CD4-positive, CD25-positive, alpha-beta regulatory T cell (primary cell): ENCODE results near the gene TCOF1. TPM values are rescaled to one million over a fixed set of nuclear protein-coding genes. Genes with fewer than 3 reads are reported as not detected.

Experiments used
- ATAC-seq, 2 donors: fragments of 150-1000 bp; cut with Tn5 transposase; one replicate each; pipeline ENCODE4 v1.10.0; 2021; ENCODE audit warnings: low read depth in 2 of 2, moderate number of reproducible peaks in 2 of 2, moderate library complexity in 1 of 2
- DNase-seq, 3 donors: peaks; one replicate each; pipeline versions ENCODE4 v3.0.0 to v3.0.0-alpha.2; 2012 to 2022; ENCODE audit warnings: mixed read lengths in 1 of 3
- H3K27ac ChIP-seq: one replicate; pipeline ENCODE4 v1.7.0; 2013; ENCODE audit warnings: mild to moderate bottlenecking, low read length; ENCODE audit not compliant: insufficient read depth, poor library complexity, severe bottlenecking
- H3K27me3 ChIP-seq: one replicate; pipeline ENCODE4 v1.7.0; 2013; ENCODE audit warnings: low read length; ENCODE audit not compliant: control insufficient read depth, insufficient read depth
- H3K36me3 ChIP-seq: one replicate; pipeline ENCODE4 v1.7.0; 2013; ENCODE audit warnings: mild to moderate bottlenecking, low read length, moderate library complexity; ENCODE audit not compliant: control insufficient read depth, insufficient read depth
- H3K4me1 ChIP-seq: 2 replicates; pipeline ENCODE4 v1.7.0; 2013; ENCODE audit warnings: mild to moderate bottlenecking, low read length; ENCODE audit not compliant: insufficient read depth, control insufficient read depth, poor library complexity, severe bottlenecking
- H3K4me3 ChIP-seq: one replicate; pipeline ENCODE4 v1.7.0; 2013; ENCODE audit warnings: low read depth, mild to moderate bottlenecking, low read length, moderate library complexity
- H3K9me3 ChIP-seq, 2 experiments: 1 replicate in 1 of 2; 2 replicates in 1 of 2; pipeline ENCODE4 v1.7.0; 2013; ENCODE audit warnings: low read length in 2 of 2, mild to moderate bottlenecking in 1 of 2, moderate library complexity in 1 of 2; ENCODE audit not compliant: control insufficient read depth in 2 of 2
- H3K27ac Mint-ChIP-seq, 3 donors: one replicate each; pipeline ENCODE4 v1.8.0; 2020 to 2022; ENCODE audit warnings: mild to moderate bottlenecking in 3 of 3, mixed read lengths in 3 of 3, moderate library complexity in 2 of 3
- H3K27me3 Mint-ChIP-seq: one replicate; pipeline ENCODE4 v1.8.0; 2022; ENCODE audit warnings: mild to moderate bottlenecking, mixed read lengths
- H3K36me3 Mint-ChIP-seq: one replicate; pipeline ENCODE4 v1.8.0; 2020; ENCODE audit warnings: mixed read lengths
- H3K4me1 Mint-ChIP-seq, 4 donors: one replicate each; pipeline ENCODE4 v1.8.0; 2020 to 2022; ENCODE audit warnings: mixed read lengths in 4 of 4, mild to moderate bottlenecking in 1 of 4
- H3K4me3 Mint-ChIP-seq, 4 donors: one replicate each; pipeline ENCODE4 v1.8.0; 2020 to 2022; ENCODE audit warnings: mild to moderate bottlenecking in 4 of 4, mixed read lengths in 4 of 4, moderate library complexity in 3 of 4
- H3K9me3 Mint-ChIP-seq, 7 donors: one replicate each; pipeline ENCODE4 v1.8.0; 2020 to 2022; ENCODE audit warnings: mixed read lengths in 7 of 7, mild to moderate bottlenecking in 3 of 7, moderate library complexity in 2 of 7
- polyA plus RNA-seq, 4 donors: library from polyadenylated mRNA; unstranded; fragments of 300-500 nt; fragmentation: Illumina TruSeq; gene quantifications; one replicate each; pipeline ENCODE4 v1.2.3, GENCODE V29; 2021
- total RNA-seq: library from RNA; stranded (reverse); gene quantifications from one replicate; pipeline ENCODE4 v1.2.3, GENCODE V29; 2022

The TCOF1 gene
- total and polyA plus RNA-seq, 5 donors from 2014 or later = 2.7 to 58.3 (median 3.9) TPM

- DNase-seq = no peak
- Histone ChIP-seq H3K27ac (no peak overlapping the region), H3K27me3 (no peaks in the 10 kb centered on the region), H3K9me3 (no peaks in the 10 kb centered on the region), H3K4me1 (no peaks in the 10 kb centered on the region), H3K4me3 (no peak overlapping the region), H3K36me3 (peaks cover 94% of the 10 kb centered on the region)
- H3K36me3 Mint-ChIP-seq = peaks cover 54% of the 10 kb centered on the region
- no peak for ATAC-seq
- peaks cover 0 to 5% (median 2%) of the 10 kb centered on the region in 4 donors for H3K4me1 Mint-ChIP-seq
- H3K27me3 Mint-ChIP-seq = no peaks in the 10 kb centered on the region
- no peak overlapping the region for H3K27ac Mint-ChIP-seq
- H3K9me3 Mint-ChIP-seq = peaks cover 0 to 2% (median 0%) of the 10 kb centered on the region in 7 donors
- no peak overlapping the region for H3K4me3 Mint-ChIP-seq
Observed at GRCh38 chr5:150374651-150375050, 17.2 kb downstream of the TCOF1 start.

DNA sequence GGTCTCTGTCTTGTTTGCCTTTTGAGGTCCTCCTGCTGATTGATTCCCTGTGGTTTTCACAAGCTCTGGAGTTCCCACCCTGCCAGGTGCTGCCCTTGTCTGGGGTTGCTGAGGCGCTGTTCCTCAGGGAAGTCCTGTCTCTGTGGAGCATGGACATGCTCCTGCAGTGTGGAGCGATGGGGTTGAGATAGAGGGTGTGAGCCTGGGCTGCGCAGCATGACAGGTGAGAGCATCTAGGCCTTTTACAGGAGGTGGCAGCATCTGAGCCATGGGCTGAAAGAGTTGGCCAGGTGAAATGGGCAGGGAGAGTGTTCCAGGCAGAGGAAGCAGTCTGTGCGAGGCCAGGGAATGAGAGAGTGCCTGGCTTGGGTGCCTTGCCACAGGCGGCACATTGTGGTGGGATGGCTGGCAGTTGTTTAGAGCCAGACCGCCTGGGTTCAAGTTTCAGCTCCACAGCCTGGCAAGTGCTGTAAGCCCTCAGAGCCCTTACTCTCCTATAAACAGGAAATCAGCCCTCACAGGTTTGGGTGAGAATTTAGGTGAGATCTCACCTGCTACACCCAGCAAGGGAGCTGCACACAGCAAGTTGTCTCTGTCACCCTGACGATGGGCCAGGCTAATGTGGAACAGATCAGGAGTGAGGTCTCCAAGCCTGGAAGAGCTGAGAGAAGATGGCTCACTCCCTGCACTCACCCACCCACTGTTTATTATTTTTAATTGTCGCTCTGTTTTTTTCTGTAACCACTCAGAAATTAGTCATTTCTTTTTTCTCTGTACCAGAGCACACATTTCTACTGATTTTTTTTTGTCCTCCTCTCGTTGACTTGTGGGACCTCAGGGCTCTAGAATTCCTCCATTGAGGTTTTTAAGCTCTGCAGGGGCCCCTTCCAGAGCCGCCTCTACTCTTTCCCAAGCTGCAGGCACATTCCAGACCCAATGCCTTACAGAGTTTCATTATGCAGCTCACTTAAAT is 19.6 kb downstream of the TCOF1 start:
- H3K9me3 ChIP-seq = no peaks in the 10 kb centered on the region
- H3K4me3 ChIP-seq = no peak overlapping the region
- no peaks in the 10 kb centered on the region for H3K27me3 ChIP-seq
- no peaks in the 10 kb centered on the region for H3K4me1 ChIP-seq
- Mint-ChIP-seq H3K27ac (peak overlapping the region; percentile 78 to 87 (median 86)), H3K36me3 (peaks cover 46% of the 10 kb centered on the region), H3K9me3 (no peaks in the 10 kb centered on the region), H3K27me3 (no peaks in the 10 kb centered on the region), H3K4me3 (no peak overlapping the region), H3K4me1 (peaks cover 0 to 5% (median 2%) of the 10 kb centered on the region in 4 donors)
- peaks cover 97% of the 10 kb centered on the region for H3K36me3 ChIP-seq
- no peak overlapping the region for H3K27ac ChIP-seq
- ATAC-seq (no peak), DNase-seq (no peak)

DNA sequence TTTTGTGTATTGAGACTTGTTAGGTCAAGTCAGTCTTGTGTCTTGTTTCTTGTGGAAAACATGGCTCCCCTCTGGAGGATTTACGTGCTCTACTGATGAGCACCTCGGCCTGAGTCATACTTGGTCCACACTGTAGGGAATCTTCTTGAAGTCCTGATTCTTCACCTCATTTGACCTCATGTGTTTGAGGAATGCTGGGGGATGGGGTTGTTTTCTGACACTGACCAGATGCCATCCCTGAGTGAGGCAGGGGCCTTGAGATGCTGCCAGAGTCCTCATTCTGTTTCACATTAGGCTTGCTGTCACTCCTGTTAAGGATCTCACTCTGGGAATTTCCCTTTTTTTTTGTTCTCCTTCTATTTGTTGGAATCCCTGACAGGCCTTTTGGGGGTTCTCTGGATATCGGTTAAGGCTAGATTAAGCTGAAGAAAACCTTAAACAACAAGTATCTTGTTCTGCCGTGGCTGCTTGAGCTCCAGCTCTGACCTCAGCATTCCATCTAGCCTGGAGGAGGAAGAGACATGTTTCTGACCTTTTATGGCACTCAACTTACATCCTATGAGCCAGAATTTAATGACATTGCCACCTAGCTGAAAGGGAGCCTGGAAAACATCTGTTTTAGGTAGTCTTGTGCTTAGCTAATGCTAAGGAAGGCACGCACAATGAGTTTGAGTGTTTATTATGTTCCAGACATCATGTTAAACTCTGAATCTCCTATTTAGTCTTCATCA is 20.6 kb downstream of the TCOF1 start:
- Mint-ChIP-seq H3K9me3 (no peaks in the 10 kb centered on the region), H3K27me3 (no peaks in the 10 kb centered on the region), H3K4me1 (peaks cover 0 to 5% (median 2%) of the 10 kb centered on the region in 4 donors), H3K36me3 (peaks cover 38% of the 10 kb centered on the region), H3K4me3 (no peak overlapping the region), H3K27ac (peak overlapping the region in 2 of 3 donors; percentile 55 to 86)
- H3K27me3 ChIP-seq = no peaks in the 10 kb centered on the region
- no peak overlapping the region for H3K4me3 ChIP-seq
- H3K36me3 ChIP-seq = peaks cover 95% of the 10 kb centered on the region
- DNase-seq (no peak), ATAC-seq (no peak)
- H3K27ac ChIP-seq = no peak overlapping the region
- H3K9me3 ChIP-seq = no peaks in the 10 kb centered on the region
- no peaks in the 10 kb centered on the region for H3K4me1 ChIP-seq

DNA sequence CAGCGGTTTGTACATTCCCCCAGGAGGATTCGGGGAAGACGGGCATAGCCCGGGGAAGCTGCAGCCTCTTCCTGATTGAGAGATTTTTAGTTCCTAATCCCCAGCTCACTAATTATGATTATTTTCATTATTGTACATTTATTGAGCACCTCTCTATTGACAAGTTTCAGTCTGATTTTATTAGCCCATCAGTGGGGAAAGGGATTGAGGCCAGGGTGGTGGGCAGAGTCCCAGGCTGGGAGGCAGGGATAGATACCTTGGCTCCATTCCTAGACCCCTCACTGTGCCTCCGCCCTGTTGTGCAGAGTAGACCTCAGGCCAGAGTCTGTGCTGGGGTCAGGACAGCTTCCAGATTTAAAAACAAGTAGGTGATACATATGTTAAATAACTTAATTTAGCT is 27.2 kb downstream of the TCOF1 start:
- Histone ChIP-seq H3K4me3 (no peak overlapping the region), H3K27ac (no peak overlapping the region), H3K36me3 (peaks cover 93% of the 10 kb centered on the region), H3K27me3 (no peaks in the 10 kb centered on the region), H3K9me3 (no peaks in the 10 kb centered on the region), H3K4me1 (no peaks in the 10 kb centered on the region)
- Mint-ChIP-seq H3K9me3 (no peaks in the 10 kb centered on the region), H3K4me3 (no peak overlapping the region), H3K27ac (peak overlapping the region in 1 of 3 donors; percentile 83), H3K4me1 (no peaks in the 10 kb centered on the region), H3K27me3 (no peaks in the 10 kb centered on the region), H3K36me3 (peaks cover 28% of the 10 kb centered on the region)
- DNase-seq (no peak), ATAC-seq (no peak)

- Histone ChIP-seq H3K4me1 (no peaks in the 10 kb centered on the region), H3K9me3 (no peaks in the 10 kb centered on the region), H3K4me3 (no peak overlapping the region), H3K27ac (no peak overlapping the region), H3K27me3 (no peaks in the 10 kb centered on the region), H3K36me3 (peaks cover 95% of the 10 kb centered on the region)
- Mint-ChIP-seq H3K27ac (no peak overlapping the region), H3K27me3 (no peaks in the 10 kb centered on the region), H3K9me3 (no peaks in the 10 kb centered on the region), H3K4me3 (no peak overlapping the region), H3K4me1 (no peaks in the 10 kb centered on the region), H3K36me3 (peaks cover 20% of the 10 kb centered on the region)
- DNase-seq = no peak
- no peak for ATAC-seq
Observed at GRCh38 chr5:150386024-150386855, 28.7 kb downstream of the TCOF1 start.

- Mint-ChIP-seq H3K27ac (peak overlapping the region in 1 of 3 donors; percentile 31), H3K4me1 (no peaks in the 10 kb centered on the region), H3K9me3 (no peaks in the 10 kb centered on the region), H3K36me3 (peaks cover 15% of the 10 kb centered on the region), H3K4me3 (no peak overlapping the region), H3K27me3 (no peaks in the 10 kb centered on the region)
- H3K27ac ChIP-seq = no peak overlapping the region
- no peaks in the 10 kb centered on the region for H3K27me3 ChIP-seq
- H3K4me1 ChIP-seq = no peaks in the 10 kb centered on the region
- ATAC-seq = no peak
- H3K4me3 ChIP-seq = no peak overlapping the region
- no peaks in the 10 kb centered on the region for H3K9me3 ChIP-seq
- no peak for DNase-seq
- peaks cover 92% of the 10 kb centered on the region for H3K36me3 ChIP-seq
Observed at GRCh38 chr5:150389531-150390266, 32.2 kb downstream of the TCOF1 start.
